ENCODE results near the gene CCDC154.

The CCDC154 gene

DNA sequence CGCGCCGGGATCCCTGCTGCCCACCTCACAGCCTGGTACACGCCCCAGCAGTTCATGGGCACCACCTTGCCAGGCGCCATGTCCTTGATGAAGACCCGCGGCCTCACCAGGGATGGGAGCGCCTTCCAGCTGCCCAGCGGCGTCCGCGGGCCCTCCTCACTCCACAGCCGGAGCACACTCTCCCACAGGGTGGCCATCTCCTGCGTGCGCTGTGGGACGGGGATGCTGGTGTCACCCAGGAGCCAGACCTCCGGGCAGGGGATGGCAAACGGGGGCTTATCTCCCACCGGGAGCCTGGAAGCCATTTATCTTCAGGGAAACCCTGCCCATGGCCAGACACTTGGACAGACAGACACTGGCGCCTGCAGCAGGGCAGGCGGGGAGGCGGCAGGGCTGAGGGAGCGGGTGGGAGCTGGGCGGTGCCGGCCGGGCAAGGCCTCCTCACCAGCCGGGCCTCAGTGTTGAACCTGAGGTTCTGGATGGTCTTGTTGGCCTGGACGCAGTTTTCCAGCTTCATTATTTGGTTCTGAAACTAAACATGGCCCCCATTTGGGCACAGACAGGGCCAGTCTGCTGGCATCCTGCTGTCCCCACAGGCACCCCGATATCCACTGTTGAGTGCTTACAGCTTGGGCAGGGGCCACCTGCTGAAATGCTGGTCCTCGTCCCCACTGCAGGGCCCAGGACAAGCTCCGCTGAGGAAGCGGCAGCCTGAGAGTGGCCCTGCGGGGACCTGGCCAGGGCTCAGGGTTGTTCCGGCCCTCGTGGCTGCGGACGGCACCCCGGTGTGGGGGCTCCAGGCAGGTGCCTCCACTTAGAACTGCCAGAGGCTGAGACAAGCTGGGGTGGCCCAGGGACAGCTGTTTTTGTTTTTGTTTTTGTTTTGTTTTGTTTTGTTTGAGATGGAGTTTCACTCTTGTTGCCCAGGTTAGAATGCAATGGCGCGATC lies 9.4 kb downstream of the CCDC154 start:
- DNase-seq = no peak

DNA sequence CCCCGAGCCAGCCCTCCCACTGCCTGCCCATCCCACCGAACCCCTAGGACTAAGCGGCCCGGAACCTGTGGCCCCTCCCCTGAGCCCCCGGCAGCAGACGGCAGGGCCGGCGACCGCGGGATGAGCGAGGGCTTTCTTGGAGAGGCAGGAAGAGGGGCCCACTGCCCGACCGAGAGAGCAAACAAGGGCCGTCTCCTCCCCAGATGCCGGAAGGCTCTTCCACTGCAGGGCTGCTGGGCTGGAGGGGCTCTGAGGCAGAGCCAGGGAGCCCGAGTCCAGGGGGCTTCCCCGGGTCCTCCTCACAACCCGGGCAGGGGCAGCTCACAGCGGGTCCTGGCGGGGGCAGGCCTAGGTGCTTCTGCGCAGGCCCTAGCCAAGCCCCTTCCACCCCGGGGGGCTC lies 10.6 kb downstream of the CCDC154 start:
- DNase-seq = no peak

DNA sequence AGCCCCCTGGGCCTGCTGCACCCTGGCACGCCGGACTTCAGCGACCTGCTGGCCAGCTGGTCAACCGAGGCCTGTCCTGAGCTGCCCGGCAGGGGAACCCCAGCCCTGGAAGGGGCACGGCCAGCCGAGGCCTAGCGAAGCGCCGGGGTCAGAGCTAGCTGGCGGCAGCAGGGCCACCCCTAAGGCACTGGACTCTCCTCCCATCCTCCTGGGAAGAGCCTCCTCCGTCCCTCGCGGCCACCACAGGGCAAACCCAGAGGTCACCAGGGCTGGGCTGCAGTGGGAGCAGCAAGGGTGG lies 11.1 kb downstream of the CCDC154 start:
- no peak for DNase-seq

DNA sequence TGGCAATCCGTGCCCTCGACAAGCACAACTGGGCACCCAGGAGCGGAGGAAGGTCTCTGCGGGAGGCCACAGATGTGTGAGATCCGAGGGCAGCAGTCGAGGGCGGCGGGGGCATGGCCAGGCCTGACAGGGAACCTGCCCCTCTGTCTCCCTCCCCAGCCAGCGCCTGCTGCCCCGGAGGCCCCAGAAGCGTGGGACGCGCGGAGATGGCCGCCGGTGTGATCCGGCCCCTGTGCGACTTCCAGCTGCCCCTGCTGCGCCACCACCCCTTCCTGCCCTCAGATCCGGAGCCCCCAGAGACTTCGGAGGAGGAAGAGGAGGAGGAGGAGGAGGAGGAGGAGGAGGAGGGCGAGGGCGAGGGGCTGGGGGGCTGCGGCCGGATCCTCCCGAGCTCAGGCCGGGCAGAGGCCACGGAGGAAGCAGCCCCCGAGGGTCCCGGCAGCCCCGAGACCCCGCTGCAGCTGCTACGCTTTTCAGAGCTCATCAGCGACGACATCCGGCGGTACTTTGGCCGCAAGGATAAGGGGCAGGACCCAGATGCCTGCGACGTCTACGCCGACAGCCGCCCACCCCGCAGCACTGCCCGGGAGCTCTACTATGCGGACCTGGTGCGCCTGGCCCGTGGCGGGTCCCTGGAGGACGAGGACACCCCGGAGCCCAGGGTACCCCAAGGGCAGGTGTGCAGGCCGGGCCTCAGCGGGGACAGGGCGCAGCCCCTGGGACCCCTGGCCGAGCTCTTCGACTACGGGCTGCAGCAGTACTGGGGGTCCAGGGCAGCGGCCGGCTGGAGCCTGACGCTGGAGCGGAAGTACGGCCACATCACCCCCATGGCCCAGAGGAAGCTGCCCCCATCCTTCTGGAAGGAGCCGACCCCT lies 11.7 kb downstream of the CCDC154 start:
- DNase-seq = no peak

DNA sequence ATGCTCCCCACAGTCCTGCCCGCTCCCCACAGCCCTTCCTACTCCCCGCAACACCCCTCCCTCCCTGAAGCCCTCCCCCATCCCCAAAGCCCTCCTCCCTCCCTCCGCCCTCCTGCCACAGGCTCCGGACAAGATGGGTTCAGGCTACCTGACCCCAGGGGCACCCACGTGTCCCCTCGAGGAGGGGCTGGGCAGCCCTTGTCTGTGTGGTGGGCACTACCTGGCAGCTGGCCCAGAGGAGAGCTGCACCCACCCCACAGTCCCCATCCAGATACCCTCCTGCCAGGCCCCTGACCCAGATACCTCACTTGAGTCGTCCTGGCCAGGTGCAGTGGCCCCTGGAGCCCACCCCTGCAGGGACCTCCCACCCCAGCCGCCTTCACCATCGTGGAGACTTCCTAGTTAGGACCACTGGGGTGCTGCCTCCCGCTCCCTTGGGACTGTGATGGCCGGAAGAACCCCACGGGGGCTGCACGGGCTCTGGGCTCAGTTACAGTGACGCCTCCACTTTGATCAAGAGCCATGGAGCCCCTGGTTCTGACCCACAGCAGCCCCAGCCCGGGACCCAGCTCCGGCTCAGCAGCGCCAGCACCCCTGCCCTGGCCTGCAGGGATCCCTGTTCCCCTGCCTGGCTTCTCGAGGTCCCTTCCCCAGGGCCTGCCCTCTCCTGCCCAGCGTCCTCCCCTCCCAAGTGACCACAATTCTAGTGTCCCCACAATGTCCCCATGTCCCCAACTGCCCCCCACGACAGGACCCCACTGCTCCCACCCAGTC lies 12.7 kb downstream of the CCDC154 start:
- no peak for DNase-seq

DNA sequence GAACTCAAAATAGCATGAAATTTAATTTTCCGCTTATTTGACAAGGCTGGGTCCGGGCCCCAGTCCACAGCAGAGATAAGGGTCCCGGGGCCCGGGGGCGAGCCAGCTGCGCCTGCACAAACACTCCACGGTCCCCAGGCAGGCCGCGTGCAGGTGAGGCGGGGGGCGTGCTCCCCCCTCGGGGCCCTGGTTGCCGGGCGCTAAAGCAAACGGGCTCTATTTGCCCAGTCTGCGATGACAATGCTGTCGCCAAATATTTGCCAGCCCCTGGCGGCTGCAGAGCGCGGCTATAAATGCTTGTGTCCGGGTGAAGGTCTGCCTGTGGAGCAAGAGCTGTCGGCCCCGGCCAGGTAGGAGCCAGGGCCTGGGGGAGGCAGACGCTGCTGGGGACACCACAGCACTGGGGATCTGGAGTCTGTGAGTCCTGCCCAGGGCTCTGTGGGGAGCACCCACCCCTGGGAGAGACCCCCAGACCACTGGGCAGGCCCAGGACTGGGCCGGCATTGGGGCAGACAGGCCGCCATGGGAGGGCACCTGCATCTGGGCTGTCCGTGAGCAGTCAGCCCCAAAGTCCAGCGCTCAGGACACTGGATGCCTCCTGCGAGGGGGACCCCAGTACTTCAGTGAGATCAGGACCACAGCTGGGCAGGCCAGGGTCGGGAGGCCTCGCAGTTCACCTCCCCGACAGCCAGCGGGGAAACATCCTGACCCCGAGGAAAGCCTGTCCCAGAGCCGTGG lies 13.4 kb downstream of the CCDC154 start, which contains the start of gene PERCC1:
Gene PERCC1, plus strand, starts transcription at position 320 of the 738 bp plus-strand sequence. CDS start 1,516 bp downstream, outside the sequence.
- DNase-seq = peak; percentile 36

DNA sequence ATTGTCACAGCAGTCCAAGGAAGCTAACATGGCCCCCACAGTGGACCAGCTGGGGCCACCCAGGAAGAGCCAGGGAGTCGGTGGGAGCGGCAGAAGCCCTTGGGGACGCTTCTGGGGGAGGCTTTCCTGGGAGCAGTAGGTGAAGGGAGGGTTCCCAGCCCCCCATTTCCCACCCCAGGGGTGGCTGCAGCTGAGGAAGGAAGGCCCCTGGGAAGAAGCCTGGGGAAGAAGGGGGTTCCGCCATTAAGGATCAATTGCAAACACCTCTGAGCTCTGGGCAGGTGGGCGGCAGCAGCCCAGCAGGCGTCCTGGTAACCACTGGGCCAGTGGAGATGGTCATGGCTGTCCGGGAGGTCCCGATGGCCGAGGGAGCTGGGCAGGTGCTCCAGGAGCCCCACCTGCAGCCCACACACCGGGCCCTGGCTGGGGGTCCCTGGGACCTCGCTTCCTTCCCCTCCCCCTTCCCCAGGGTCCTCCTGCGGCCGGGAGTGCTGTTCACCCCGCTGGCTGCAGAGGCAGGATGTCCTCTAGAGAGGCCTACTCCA lies 14.1 kb downstream of the CCDC154 start:
- no peak for DNase-seq

DNA sequence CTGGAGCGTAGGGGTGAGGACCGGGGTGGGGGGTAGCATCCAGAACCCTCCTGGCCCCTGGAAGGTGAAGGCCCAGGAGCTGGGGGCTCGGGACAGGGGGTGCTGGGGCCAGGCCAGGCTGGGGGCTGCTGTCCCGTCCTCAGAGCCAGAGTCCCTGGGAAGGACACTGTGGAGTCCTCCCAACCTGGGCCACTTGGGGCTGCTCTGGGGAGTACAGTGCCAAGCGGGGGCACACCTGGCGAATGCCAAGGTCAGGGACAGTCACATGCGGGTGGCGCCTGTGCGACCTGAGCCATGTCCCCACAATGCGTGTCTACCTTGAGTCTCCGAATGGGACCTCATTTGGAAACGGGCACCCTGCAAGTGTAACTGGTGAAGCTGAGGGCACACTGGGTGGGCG lies 14.7 kb downstream of the CCDC154 start:
- DNase-seq = no peak

DNA sequence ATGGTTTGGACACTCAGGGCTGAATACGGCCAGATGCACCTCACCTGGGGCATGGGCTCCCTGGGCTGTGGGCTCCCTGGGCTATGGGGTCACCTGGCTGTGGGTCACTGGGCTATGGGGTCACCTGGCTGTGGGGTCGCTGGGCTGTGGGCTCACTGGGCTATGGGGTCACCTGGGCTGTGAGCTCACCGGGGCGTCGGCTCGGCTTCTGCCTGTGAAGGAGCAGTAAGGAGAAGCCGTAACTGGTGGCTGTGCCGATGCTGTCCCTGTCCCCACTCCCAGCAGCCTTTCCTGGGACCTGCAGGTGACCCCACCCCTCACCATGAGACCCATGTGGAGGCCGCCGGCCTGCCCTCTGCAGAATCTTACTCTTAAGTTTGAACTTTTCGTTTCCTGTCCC lies 15.3 kb downstream of the CCDC154 start:
- DNase-seq = no peak

DNA sequence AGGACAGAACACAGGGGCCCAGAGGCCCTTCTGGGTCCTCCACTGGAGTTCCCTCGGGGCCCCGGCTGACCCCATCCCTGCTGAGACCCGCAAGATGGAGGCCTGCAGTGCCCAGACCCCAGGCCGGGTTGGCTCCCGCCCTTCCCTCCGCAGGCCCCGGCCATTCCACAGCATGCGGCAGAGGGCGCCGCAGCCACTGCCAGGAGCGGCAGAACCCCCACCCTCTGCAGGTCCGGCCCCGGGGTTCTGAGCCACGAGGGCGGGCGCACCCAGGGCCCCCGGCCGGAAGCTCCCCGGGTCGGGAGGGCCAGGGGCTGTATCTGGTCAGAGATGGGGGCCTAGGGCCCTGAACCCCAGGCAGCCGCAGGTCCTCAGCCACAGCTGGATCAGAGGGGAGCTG lies 15.8 kb downstream of the CCDC154 start:
- DNase-seq = no peak

DNA sequence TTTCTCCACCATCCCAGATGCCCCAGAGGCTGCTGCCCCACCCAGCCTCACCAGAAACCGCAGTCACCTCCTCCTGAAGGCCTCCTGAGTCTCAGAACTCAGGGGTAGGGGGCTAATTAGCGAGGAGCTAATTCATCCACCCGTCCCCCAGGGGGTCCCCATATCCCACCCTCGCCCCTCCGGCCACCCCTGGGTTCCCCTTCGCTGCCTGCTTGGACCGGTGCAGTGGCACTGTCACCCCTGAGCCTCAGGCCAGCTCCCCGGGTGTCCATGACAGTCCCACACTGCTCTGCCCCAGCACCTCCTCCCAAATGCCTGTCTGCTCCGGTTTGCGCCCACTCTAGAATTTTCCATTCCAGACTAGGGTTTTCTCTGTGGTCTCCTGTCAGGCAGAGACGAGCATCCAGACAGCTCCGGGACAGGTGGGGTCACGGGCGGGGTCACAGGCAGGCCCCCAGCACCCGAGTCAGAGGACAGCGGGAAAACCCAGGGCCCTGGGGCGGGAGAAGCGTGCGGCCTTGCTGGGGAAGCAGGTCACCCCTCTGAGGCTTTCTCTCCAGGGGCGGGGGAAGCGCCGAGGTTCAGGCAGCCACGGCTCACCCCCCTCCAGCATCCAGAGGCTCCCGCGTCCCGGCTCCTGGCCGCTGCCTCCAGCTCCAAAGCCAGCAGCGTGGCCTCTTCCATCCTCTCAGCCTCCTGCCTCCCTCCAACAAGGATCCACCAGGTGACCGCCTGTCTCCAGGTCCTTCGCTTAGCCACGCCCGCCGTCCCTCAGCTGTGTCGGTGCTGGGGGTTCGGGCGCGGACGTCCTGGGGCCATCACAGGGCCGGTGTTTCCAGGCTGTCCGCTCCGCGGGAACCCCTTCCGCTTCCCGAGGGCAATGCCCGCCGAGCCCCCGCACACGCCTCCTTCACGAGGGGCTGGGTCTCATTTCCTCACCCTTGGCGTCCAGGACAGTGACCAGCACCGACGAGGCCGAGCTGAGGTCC lies 16.6 kb downstream of the CCDC154 start:
- no peak for DNase-seq

DNA sequence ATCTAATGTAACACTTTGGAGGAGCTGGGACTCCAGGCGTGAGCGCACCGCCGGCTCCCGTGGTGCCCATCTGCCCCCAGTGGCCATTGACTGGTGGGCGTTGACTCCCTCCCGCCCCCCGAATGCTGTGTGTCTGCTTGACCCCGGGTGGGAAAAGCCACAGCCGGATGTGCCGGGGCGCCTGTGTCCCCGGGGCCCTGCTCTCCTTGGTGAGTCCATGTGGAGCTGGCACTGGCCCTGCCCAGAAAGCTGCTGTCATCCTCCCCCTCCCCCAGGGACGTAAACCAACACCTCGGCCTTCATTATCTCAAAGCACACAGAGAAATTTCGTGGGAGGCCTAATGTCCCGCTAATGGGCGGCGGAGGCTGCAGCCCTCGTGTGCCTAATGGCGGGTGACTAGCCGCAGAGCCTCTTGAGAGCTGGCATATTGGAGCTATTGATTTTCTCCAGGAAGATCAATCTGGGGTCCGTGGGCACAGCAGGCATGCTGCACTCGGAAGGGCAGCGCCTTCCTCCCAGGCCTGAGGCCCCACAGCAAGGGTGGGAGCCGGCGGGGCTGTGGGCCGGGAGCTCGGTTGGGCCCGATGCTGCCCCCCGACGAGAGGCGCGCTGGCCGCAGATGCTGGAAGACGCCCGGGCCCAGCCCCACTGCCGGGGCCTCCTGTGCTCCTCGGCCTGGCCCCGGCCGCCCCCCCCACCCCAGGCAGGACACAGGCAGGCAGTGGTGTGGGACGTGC lies 17.5 kb downstream of the CCDC154 start:
- DNase-seq = peak; percentile 29

DNA sequence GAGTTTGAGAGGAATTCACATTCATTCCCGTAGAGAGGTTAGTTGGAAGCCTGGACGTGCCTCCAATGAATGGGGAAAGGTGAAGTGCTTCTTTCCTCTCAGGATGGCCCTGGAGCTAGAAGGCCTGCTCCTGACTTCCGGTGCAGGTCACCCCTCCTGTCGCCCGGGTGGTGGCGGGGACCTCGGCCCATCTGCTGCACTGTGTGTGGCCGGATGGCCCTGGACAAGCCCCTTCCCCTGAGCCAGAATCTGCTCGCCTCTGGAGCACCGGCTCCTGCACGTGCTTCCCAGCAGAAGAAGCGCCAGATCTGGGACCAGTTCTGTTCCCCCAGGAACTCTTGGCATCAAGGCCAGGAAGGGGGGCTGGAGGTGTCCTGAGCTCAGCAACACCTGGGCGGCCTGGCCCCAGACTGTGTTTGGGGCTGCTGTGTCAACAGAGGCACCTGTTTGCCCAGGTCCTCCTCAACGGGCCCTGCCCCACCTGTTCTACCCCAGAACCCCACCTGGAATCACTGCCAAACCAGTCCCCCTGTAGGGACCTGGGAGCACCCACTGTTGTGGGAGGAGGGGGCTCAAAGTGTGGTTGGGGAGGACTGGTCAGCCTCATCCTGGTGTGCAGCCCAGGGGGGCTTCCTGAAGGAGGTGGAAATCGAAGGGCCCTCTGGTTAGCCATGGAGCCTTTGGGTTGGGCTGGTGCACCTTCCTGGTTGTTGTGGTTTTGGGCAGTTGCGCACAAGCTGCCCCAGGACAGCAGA lies 18.6 kb downstream of the CCDC154 start:
- DNase-seq = no peak

DNA sequence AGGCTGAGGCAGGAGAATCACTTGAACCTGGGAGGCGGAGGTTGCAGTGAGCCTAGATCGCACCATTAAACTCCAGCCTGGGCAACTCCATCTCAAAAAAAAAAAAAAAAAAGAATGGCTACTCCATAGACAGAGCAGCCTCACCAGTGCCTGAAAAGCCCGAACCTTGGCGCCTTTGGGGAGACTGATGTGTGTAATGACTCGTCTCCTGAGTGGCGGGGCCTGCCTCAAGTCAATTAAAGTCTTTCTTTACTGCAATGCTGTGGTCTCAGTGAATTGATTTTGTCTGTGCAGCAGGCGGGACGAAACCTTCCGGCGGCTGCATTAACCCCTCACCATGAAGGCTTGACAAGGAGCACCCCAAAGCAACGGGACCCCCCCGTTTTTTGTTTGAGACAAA lies 20.3 kb downstream of the CCDC154 start:
- DNase-seq = no peak

DNA sequence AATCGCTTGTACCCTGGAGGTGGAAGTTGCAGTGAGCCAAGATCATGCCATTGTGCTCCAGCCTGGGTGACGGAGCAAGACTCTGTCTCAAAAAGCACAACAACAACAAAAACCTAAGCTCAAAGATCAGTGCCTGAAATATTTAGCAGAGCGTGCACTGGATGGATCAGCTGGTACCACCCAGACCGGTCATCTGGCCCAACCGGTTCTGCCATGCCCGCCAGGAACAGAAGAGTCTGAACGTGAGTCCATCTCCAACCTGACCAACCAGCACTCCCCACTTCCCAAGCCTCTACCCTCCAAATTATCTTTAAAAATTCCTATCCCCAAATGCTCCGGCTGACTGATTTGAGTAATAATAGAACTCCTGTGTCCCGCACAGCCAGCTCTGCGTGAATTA lies 22.3 kb downstream of the CCDC154 start:
- DNase-seq = no peak

DNA sequence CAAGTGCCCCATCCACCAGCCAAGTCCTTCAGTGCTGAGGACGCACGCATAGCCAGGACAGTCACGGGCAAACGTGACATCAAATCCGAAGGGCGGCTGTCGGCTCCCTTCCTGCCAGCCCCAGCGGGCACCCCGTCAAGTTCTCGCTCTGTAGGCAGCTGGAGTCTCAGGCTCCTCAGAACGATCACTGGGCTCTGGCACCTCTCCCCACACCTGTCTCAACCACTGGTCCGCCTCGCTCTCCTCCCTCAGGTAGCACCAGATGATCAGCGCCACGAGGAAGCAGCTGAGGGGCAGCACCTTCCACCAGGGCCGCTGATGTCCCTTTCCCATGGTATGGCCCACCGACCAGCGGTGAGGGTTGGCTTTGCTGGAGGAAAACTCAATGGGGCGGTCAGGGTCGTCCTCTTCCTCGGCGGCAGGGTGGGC lies 24.2 kb downstream of the CCDC154 start:
- DNase-seq = no peak

DNA sequence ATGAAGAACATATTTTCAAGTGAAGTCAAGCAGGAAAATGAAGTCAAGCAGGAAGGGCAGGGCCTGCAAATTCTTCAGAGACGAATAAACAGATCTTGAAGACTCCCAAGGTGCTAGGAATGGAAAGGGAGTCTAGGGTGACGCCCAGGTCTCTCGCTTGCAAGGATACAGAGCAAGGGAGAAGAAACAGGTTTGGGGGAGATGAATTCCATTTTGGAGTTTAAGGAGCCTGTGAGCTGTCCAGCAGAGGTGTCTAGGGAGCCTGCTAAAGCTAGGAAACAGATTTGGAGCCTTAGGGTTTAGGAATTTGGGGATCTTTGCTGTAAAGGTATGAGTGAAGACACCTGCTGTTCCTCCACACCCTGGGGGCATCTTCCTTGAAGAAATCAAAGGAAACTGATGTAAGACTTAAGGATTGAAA lies 27.8 kb downstream of the CCDC154 start:
- DNase-seq = no peak

DNA sequence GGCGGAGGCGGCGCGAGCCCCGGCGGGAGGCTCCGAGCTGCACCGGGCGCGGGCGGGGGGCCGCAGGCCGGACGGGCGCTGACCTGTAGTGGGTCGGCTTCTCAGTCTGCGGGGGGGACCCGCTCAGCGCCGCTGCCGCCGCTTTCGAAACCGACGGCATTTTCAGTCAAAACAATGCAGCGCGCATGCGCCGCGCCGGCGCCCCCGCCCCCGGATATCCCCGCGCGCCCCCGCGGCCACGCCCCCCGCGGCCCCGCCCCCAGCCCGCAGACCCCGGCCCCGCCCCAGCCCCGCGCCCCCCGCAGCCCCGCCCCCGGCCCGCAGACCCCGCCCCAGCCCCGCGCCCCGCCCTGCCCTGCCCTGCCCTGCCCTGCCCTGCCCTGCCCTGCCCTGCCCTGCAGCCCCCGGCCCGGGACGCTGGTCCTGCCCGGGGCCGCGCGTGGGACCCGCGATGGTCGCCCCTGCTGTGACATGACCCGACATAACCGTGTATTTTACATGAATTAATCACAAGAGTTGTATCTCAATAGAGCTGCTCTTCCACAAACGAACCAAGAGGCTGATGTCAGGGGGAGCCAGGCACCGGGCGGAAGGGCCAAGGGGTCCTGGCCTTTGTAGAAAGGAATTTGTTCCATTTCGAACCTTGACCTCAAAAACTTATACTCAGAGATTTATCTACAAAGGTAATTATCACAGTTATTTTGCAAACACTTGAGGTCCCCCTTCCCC lies 29.7 kb downstream of the CCDC154 start, which contains the start of gene UNKL:
Gene UNKL, minus strand, starts transcription at position 173 of the 729 bp plus-strand sequence. Its CDS starts 13 bp downstream, at position 160.
- DNase-seq = no peak

Measured in NCI-H2029 treated with DMSO at 0.1 percent for 48 hours (cell line).